ENCODE results near the gene GRIN2A.

- TF ChIP-seq CTCF (IDR thresholded peaks at IDR 0.05; ENCODE audit: low read length) (no peak), EZH2 (optimal IDR thresholded peaks at IDR 0.05; ENCODE audit: low read depth, low read length) (no peak)
Measured at GRCh38 chr16:9965079-9965478, 217.1 kb downstream of the GRIN2A start.
